ENCODE measurements around the gene OXSR1.
"Not testable (repeated sequence)": the region's sequence is repeated elsewhere in the genome, so short reads cannot be mapped to it uniquely, and the experiment has no call there.

Gene OXSR1

GRCh38 chr3:38268087-38268486 lies 102.8 kb downstream of the OXSR1 start:
- no peak for DNase-seq (ENCODE audit: low read depth in 2 of 2)

GRCh38 chr3:38268522-38268921 lies 103.2 kb downstream of the OXSR1 start:
- no peak for DNase-seq (ENCODE audit: low read depth in 2 of 2)

GRCh38 chr3:38270606-38271005 lies 105.3 kb downstream of the OXSR1 start:
- no peak for DNase-seq (ENCODE audit: low read depth in 2 of 2)

GRCh38 chr3:38271553-38271952 lies 106.2 kb downstream of the OXSR1 start:
- no peak for DNase-seq (ENCODE audit: low read depth in 2 of 2)

GRCh38 chr3:38274864-38275649 lies 109.7 kb downstream of the OXSR1 start:
- DNase-seq (ENCODE audit: low read depth in 2 of 2) = no peak

GRCh38 chr3:38275658-38276057 lies 110.3 kb downstream of the OXSR1 start:
- DNase-seq (ENCODE audit: low read depth in 2 of 2) = no peak

GRCh38 chr3:38276081-38276916 lies 111.0 kb downstream of the OXSR1 start:
- no peak for DNase-seq (ENCODE audit: low read depth in 2 of 2)

- no peak for DNase-seq (ENCODE audit: low read depth in 2 of 2)
Observed at GRCh38 chr3:38276917-38277630, 111.7 kb downstream of the OXSR1 start.

- no peak for DNase-seq (ENCODE audit: low read depth in 2 of 2)
Observed at GRCh38 chr3:38278841-38279240, 113.5 kb downstream of the OXSR1 start.

- no peak for DNase-seq (ENCODE audit: low read depth in 2 of 2)
Observed at GRCh38 chr3:38281895-38282686, 116.8 kb downstream of the OXSR1 start, which contains the start of gene SLC22A14. Gene SLC22A14 (plus strand): TSS chr3:38282294. CDS start chr3:38306027, 23,733 bp downstream.

GRCh38 chr3:38283810-38284755 lies 118.7 kb downstream of the OXSR1 start:
- DNase-seq (ENCODE audit: low read depth in 2 of 2) = no peak

- no peak for DNase-seq (ENCODE audit: low read depth in 2 of 2)
Observed at GRCh38 chr3:38284756-38285150, 119.4 kb downstream of the OXSR1 start.

- DNase-seq (ENCODE audit: low read depth in 2 of 2) = not testable (repeated sequence)
Observed at GRCh38 chr3:38289286-38290217, 124.2 kb downstream of the OXSR1 start.

- not testable (repeated sequence) for DNase-seq (ENCODE audit: low read depth in 2 of 2)
Observed at GRCh38 chr3:38297053-38297452, 131.7 kb downstream of the OXSR1 start.

- no peak for DNase-seq (ENCODE audit: low read depth in 2 of 2)
Observed at GRCh38 chr3:38297537-38297936, 132.2 kb downstream of the OXSR1 start.

GRCh38 chr3:38297947-38298711 lies 132.8 kb downstream of the OXSR1 start:
- DNase-seq (ENCODE audit: low read depth in 2 of 2) = no peak
